Activated CD8-positive, alpha-beta T cell treated with anti-CD3 and anti-CD28 coated beads, Interleukin-2, amount 10 ng/mL, durations not matched to agents 7 days and 5 days (primary cell): ENCODE data around the gene PRAMEF13. TPM values are rescaled to one million over a fixed set of nuclear protein-coding genes. Genes with fewer than 3 reads are reported as not detected.
"Not testable (repeated sequence)": the region's sequence is repeated elsewhere in the genome, so short reads cannot be mapped to it uniquely, and the experiment has no call there.

Experiments
- ATAC-seq: fragments of 150-1000 bp; cut with Tn5 transposase; one replicate; pipeline ENCODE4 v1.10.0; 2021; ENCODE audit warnings: moderate library complexity
- CTCF ChIA-PET: fragments of 350-600 bp; sonication (Branson Sonifier 250); formaldehyde crosslinking; loops from one replicate; lab custom pipeline; 2021; ENCODE audit warnings: antibody characterized with exemption; lab: Charles Lee
- POLR2A ChIA-PET: fragments of 350-600 bp; sonication (Branson Sonifier 250); formaldehyde crosslinking; loops from one replicate; lab custom pipeline; 2021; ENCODE audit warnings: antibody characterized with exemption; lab: Charles Lee
- DNase-seq: peaks from one replicate; pipeline ENCODE4 v3.0.0-alpha.2; 2020
- H3K27ac Mint-ChIP-seq: one replicate; pipeline ENCODE4 v1.8.0; 2021; ENCODE audit warnings: mild to moderate bottlenecking, mixed read lengths
- H3K27me3 Mint-ChIP-seq: one replicate; pipeline ENCODE4 v1.8.0; 2021; ENCODE audit warnings: low read depth, mixed read lengths
- H3K36me3 Mint-ChIP-seq: one replicate; pipeline ENCODE4 v1.8.0; 2021; ENCODE audit warnings: low read depth, mixed read lengths
- H3K4me1 Mint-ChIP-seq: one replicate; pipeline ENCODE4 v1.8.0; 2021; ENCODE audit warnings: low read depth, mixed read lengths
- H3K4me3 Mint-ChIP-seq: one replicate; pipeline ENCODE4 v1.8.0; 2021; ENCODE audit warnings: mild to moderate bottlenecking, mixed read lengths
- H3K9me3 Mint-ChIP-seq: one replicate; pipeline ENCODE4 v1.8.0; 2022; ENCODE audit warnings: mixed read lengths; ENCODE audit not compliant: insufficient read depth
- total RNA-seq, 2 experiments: library from RNA; stranded (reverse); gene quantifications; one replicate each; pipeline ENCODE4 v1.2.3, GENCODE V29; 2021

Gene PRAMEF13
- total RNA-seq = not detected

DNA sequence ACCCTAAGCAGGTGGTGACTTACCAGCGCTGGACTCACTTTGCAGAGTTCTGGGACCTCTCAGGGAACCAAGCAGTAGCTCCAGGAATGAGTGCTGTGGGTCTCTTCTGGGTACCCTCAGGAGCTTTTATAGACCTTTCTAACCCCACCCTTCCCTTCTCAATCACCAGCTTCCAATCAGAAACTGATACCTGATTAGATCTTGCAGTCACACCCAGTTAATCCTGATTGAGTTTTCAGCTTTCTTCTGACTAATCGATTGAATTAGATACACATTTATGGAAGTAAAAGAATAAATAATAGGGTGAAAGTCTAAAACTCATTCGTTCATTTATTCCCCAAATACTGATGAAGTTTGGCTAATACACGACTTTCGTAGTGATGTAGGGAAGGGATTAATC lies at the start of gene PRAMEF13:
Gene PRAMEF13, minus strand, starts transcription at position 101 of the 400 bp plus-strand sequence. CDS start 1,820 bp downstream, outside the sequence.
- H3K27me3 Mint-ChIP-seq, H3K9me3 Mint-ChIP-seq, H3K4me1 Mint-ChIP-seq, POLR2A ChIA-PET, H3K27ac Mint-ChIP-seq, H3K4me3 Mint-ChIP-seq, ATAC-seq, DNase-seq, H3K36me3 Mint-ChIP-seq, CTCF ChIA-PET: not testable (repeated sequence)

GRCh38 chr1:13247122-13247521 lies 45.9 kb upstream of the PRAMEF13 start:
- POLR2A ChIA-PET, H3K27me3 Mint-ChIP-seq, ATAC-seq, H3K4me1 Mint-ChIP-seq, H3K27ac Mint-ChIP-seq, DNase-seq, H3K9me3 Mint-ChIP-seq, CTCF ChIA-PET, H3K4me3 Mint-ChIP-seq, H3K36me3 Mint-ChIP-seq: not testable (repeated sequence)

DNA sequence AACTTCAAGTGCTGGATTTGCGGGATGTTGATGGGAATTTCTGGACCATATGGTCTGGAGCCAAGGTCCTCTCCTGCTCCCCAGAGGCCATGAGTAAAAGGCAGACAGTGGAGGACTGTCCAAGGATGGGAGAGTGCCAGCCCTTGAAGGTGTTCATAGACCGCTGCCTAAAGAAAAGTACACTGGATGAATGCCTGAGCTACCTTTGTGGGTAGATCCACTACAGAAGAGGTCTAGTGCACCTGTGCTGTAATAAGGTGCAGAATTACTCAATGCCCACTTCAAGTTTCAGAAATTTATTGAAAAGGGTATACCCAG lies 45.3 kb upstream of the PRAMEF13 start:
- H3K4me1 Mint-ChIP-seq, H3K27me3 Mint-ChIP-seq, H3K4me3 Mint-ChIP-seq, DNase-seq, CTCF ChIA-PET, H3K9me3 Mint-ChIP-seq, ATAC-seq, H3K27ac Mint-ChIP-seq, POLR2A ChIA-PET, H3K36me3 Mint-ChIP-seq: not testable (repeated sequence)

DNA sequence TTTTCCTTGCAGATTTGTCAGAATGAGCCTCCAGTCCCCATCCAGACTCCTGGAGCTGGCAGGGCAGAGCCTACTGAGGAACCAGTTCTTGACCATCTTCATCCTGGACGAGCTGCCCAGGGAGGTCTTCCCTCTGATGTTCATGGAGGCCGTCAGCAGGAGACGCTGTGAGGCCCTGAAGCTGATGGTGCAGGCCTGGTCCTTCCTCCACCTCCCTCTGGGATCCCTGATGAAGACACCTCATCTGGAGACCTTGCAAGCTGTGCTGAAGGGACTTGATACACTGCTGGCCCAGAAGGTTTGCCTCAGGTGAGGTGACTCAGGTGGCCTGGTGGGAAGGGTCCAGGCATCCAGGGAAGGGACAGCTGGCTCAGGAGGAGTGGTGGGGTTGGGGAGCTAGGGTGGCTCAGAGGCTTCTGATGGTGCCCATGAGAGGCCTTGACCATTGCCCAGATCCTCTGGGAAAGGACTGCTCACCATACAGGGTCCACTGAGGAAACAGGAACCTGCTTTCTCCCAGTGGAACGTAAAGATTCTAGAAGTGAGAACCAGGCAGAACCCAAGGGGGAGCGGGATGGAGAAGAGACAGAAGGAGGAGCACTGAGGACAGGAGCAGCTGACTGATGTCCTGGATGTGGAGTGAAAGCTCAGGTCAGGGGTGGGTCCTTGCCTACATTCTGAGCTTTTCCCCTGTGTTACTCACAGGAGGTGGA lies 44.8 kb upstream of the PRAMEF13 start:
- POLR2A ChIA-PET = interaction anchor here (1.3 kb wide), 1 partner anchor 15 kb away, joined by 3 read pairs; no protein-coding TSS in a partner anchor
- H3K4me3 Mint-ChIP-seq, H3K36me3 Mint-ChIP-seq, DNase-seq, H3K27me3 Mint-ChIP-seq, CTCF ChIA-PET, H3K4me1 Mint-ChIP-seq, ATAC-seq, H3K27ac Mint-ChIP-seq, H3K9me3 Mint-ChIP-seq: not testable (repeated sequence)

- H3K27me3 Mint-ChIP-seq, H3K9me3 Mint-ChIP-seq, CTCF ChIA-PET, H3K27ac Mint-ChIP-seq, ATAC-seq, H3K36me3 Mint-ChIP-seq, POLR2A ChIA-PET, H3K4me3 Mint-ChIP-seq, H3K4me1 Mint-ChIP-seq: not testable (repeated sequence)
- DNase-seq = peak; percentile 12
These were observed 42.5 kb upstream of the PRAMEF13 start for GRCh38 chr1:13243536-13244263.

DNA sequence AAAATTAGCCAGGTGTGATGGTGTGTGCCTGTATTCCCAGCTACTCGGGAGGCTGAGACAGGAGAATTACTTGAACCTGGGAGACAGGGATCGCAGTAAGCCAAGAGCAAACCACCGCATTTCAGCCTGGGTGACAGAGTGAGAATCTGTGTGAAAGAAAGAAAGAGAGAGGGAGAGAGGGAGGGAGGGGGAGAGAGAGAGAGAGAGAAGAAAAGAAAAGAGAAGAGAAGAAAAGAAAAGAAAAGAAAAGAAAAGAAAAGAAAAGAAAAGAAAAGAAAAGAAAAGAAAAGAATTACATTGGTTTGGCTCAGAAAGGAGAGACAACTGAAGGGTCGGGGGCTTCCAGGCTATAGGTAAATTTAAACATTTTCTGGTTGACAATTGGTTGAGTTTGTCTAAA lies 38.4 kb upstream of the PRAMEF13 start:
- H3K4me3 Mint-ChIP-seq, ATAC-seq, CTCF ChIA-PET, DNase-seq, H3K9me3 Mint-ChIP-seq, H3K4me1 Mint-ChIP-seq, H3K27ac Mint-ChIP-seq, H3K27me3 Mint-ChIP-seq, H3K36me3 Mint-ChIP-seq, POLR2A ChIA-PET: not testable (repeated sequence)

DNA sequence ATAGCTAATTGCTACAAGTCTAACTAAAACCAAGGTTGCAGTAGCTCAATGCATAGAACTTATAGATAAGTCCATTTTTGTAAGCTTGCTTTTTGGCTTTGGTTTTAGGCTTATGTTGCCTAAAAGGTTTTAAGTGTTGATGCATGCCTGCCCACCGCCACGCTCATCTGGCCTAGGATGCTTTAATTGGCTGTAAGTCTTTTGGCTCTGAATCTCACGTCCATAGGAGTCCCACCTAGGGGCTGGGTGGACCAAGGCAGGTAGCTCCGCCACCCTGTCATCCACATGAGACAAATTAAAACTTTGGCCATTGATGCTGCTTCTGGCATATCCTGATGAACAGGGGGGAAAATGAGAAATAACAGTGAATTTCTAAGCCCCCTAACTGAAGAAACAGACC lies 36.4 kb upstream of the PRAMEF13 start:
- DNase-seq, H3K27ac Mint-ChIP-seq, POLR2A ChIA-PET: not testable (repeated sequence)

DNA sequence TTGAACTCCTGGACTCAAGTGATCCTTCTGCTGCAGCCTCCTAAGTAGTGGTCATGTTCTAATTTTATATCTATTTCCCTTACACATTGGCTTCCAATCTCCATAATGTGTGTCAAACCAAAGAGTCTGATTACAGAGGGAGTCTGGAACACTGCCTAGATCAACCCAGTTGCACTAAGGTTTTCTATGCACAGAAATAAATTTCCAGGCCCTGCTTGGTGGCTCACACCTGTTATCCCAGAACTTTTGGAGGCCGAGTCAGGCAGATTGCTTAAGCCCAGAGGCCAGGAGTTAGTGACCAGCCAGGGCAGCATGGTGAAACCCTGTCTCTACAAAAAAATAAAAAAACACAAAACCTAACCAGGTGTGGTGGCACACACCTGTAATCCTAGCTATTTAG lies 32.8 kb upstream of the PRAMEF13 start:
- POLR2A ChIA-PET, H3K4me3 Mint-ChIP-seq, H3K4me1 Mint-ChIP-seq, CTCF ChIA-PET, H3K9me3 Mint-ChIP-seq, H3K27me3 Mint-ChIP-seq, ATAC-seq, H3K36me3 Mint-ChIP-seq, H3K27ac Mint-ChIP-seq: not testable (repeated sequence)
- DNase-seq = peak; percentile 6

More for the DNA sequence above, 36.4 kb upstream of the PRAMEF13 start:
- CTCF ChIA-PET, H3K4me1 Mint-ChIP-seq, H3K9me3 Mint-ChIP-seq, H3K4me3 Mint-ChIP-seq, H3K36me3 Mint-ChIP-seq, ATAC-seq, H3K27me3 Mint-ChIP-seq: not testable (repeated sequence)

- CTCF ChIA-PET, H3K27me3 Mint-ChIP-seq, H3K4me1 Mint-ChIP-seq, H3K9me3 Mint-ChIP-seq, H3K36me3 Mint-ChIP-seq, H3K27ac Mint-ChIP-seq, ATAC-seq, H3K4me3 Mint-ChIP-seq, POLR2A ChIA-PET: not testable (repeated sequence)
- peak; percentile 7 for DNase-seq
These were observed 30.8 kb upstream of the PRAMEF13 start for GRCh38 chr1:13232056-13232455.

DNA sequence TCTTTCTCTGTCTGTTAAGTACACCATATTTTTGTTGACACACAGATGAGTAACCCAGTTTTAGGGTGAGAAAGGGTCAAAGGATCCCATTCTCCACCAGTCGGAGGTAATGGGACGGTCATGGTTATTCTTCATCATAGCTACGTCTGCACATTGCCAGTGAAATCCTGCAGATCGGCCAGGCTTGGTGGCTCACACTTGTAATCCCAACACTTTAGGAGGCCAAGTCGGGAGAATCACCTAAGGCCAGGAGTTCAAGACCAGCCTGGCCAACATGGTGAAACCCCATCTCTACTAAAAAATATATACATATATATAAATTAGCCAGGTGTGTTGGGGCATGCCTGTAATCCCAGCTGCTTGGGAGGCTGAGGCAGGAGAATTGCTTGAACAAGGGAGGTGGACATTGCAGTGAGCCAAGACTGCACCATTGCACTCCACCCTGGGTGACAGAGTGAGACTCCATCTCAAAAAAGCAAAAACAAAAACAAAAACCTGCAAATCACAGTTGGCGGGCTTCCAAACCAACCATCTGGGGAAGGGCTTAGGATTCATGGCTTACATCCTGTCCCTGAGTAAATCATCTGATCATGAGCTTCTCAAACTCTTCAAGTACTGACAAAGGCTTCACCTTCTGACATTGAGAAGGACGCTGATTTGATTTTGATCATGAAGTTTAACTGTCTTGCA lies 30.0 kb upstream of the PRAMEF13 start:
- DNase-seq = peak; percentile 12
- H3K27ac Mint-ChIP-seq, H3K36me3 Mint-ChIP-seq, CTCF ChIA-PET, H3K4me1 Mint-ChIP-seq, H3K4me3 Mint-ChIP-seq, H3K27me3 Mint-ChIP-seq, H3K9me3 Mint-ChIP-seq, ATAC-seq: not testable (repeated sequence)
- POLR2A ChIA-PET = interaction anchor here (1.0 kb wide), 1 partner anchor 14 kb away, joined by 3 read pairs; no protein-coding TSS in a partner anchor

- H3K4me1 Mint-ChIP-seq, H3K27me3 Mint-ChIP-seq, H3K27ac Mint-ChIP-seq, H3K36me3 Mint-ChIP-seq, ATAC-seq, H3K9me3 Mint-ChIP-seq, H3K4me3 Mint-ChIP-seq, CTCF ChIA-PET: not testable (repeated sequence)
- POLR2A ChIA-PET = interaction anchor here (1.0 kb wide), 1 partner anchor 15 kb away, joined by 3 read pairs; no protein-coding TSS in a partner anchor
- peak; percentile 14 for DNase-seq
These were observed 29.4 kb upstream of the PRAMEF13 start for GRCh38 chr1:13230601-13231000.

- CTCF ChIA-PET, H3K27ac Mint-ChIP-seq, POLR2A ChIA-PET, H3K4me1 Mint-ChIP-seq, H3K27me3 Mint-ChIP-seq, H3K4me3 Mint-ChIP-seq, ATAC-seq, H3K36me3 Mint-ChIP-seq, H3K9me3 Mint-ChIP-seq: not testable (repeated sequence)
- DNase-seq = peak; percentile 8
These were observed 28.9 kb upstream of the PRAMEF13 start for GRCh38 chr1:13230096-13230495.
